HepG2 (cell line): ENCODE measurements around the gene HMGN4. TPM values are rescaled to one million over a fixed set of nuclear protein-coding genes. Genes with fewer than 3 reads are reported as not detected.

Experiments
- AHR ChIP-seq: IDR thresholded peaks from 2 replicates; pipeline ENCODE4 v1.6.1; 2018; ENCODE audit warnings: missing genetic modification reagents, missing compliant biosample characterization
- BHLHE40 ChIP-seq: IDR thresholded peaks from 2 replicates; pipeline ENCODE4 v1.6.1; 2011; ENCODE audit warnings: low read length, improper control_type of control experiment
- CREM ChIP-seq, 2 experiments: sonication (generic) in 1 of 2; formaldehyde crosslinking in 1 of 2; IDR thresholded peaks; 2 replicates each; pipeline versions ENCODE4 v1.4.0 to v1.6.1; 2016 to 2020; ENCODE audit warnings: antibody characterized with exemption in 1 of 2, mild to moderate bottlenecking in 1 of 2, missing genetic modification reagents in 1 of 2
- ESRRA ChIP-seq: sonication (generic); formaldehyde crosslinking; IDR thresholded peaks from 2 replicates; pipeline ENCODE4 v1.5.1; 2020; ENCODE audit warnings: mild to moderate bottlenecking, low read depth, missing genetic modification reagents
- GATAD2A ChIP-seq: IDR thresholded peaks from 2 replicates; pipeline ENCODE4 v1.6.1; 2016
- GLI4 ChIP-seq: sonication (generic); formaldehyde crosslinking; IDR thresholded peaks from 2 replicates; pipeline ENCODE4 v1.5.1; 2020; ENCODE audit warnings: missing genetic modification reagents, mild to moderate bottlenecking, moderate library complexity, borderline replicate concordance
- HNRNPK ChIP-seq: fragments of 200-400 bp; formaldehyde crosslinking; IDR thresholded peaks from 2 replicates; pipeline ENCODE4 v1.6.1; 2018; ENCODE audit warnings: low read length, low read depth, moderate library complexity, mild to moderate bottlenecking; ENCODE audit not compliant: poor library complexity, severe bottlenecking
- KMT2A ChIP-seq: sonication (generic); formaldehyde crosslinking; IDR thresholded peaks from 2 replicates; pipeline ENCODE4 v1.4.0; 2020; ENCODE audit warnings: missing genetic modification reagents
- MYNN ChIP-seq: sonication (generic); formaldehyde crosslinking; IDR thresholded peaks from 2 replicates; pipeline ENCODE4 v1.4.0; 2020; ENCODE audit warnings: mild to moderate bottlenecking, low read depth, missing genetic modification reagents
- NFAT5 ChIP-seq: sonication (generic); formaldehyde crosslinking; IDR thresholded peaks from 2 replicates; pipeline ENCODE4 v1.4.0; 2020; ENCODE audit warnings: missing genetic modification reagents
- NR2F6 ChIP-seq, 2 experiments: IDR thresholded peaks; 2 replicates each; pipeline ENCODE4 v1.6.1; 2016; ENCODE audit warnings: antibody characterized with exemption in 1 of 2, mild to moderate bottlenecking in 1 of 2
- POLR2AphosphoS2 ChIP-seq: IDR thresholded peaks from 2 replicates; pipeline ENCODE4 v1.6.1; 2011; ENCODE audit warnings: low read depth, low read length, improper control_type of control experiment
- POLR2AphosphoS5 ChIP-seq: IDR thresholded peaks from 2 replicates; pipeline ENCODE4 v1.6.1; 2012; ENCODE audit warnings: low read depth, low read length
- PPARG ChIP-seq: conservative IDR thresholded peaks from 2 replicates; pipeline ENCODE4 v1.6.1; 2016; ENCODE audit warnings: missing biosample characterization, missing genetic modification reagents
- PRDM10 ChIP-seq: sonication (generic); formaldehyde crosslinking; IDR thresholded peaks from 2 replicates; pipeline ENCODE4 v1.4.0; 2020; ENCODE audit warnings: low read depth, missing genetic modification reagents
- TEAD2 ChIP-seq: sonication (generic); formaldehyde crosslinking; IDR thresholded peaks from 2 replicates; pipeline ENCODE4 v1.9.0; 2021; ENCODE audit warnings: missing genetic modification reagents
- UBTF ChIP-seq: sonication (generic); formaldehyde crosslinking; IDR thresholded peaks from 2 replicates; pipeline ENCODE4 v1.4.0; 2020; ENCODE audit warnings: mild to moderate bottlenecking, missing genetic modification reagents
- ZNF17 ChIP-seq: sonication (generic); formaldehyde crosslinking; IDR thresholded peaks from 2 replicates; pipeline ENCODE4 v1.5.0; 2020; ENCODE audit warnings: mild to moderate bottlenecking, missing genetic modification reagents
- polyA plus RNA-seq, 8 experiments: library from polyadenylated mRNA; depleted of rRNA in 3 of 8; stranded (reverse) in 7 of 8; unstranded in 1 of 8; fragments of >200 nt; fragmentation: Illumina TruSeq in 4 of 8; extraction: Trizol in 4 of 8; gene quantifications; 2 replicates each; pipeline versions ENCODE4 v1.2.1 to v1.2.3, GENCODE V29; 2011 to 2016; ENCODE audit warnings: low read depth in 4 of 8, missing spikeins in 1 of 8, mixed read lengths in 1 of 8; ENCODE audit not compliant: insufficient read depth in 1 of 8
- total RNA-seq, 5 experiments: library from RNA; depleted of rRNA; stranded (reverse); fragments of >200 nt; fragmentation: Illumina TruSeq; extraction: Trizol; gene quantifications; 2 replicates each; pipeline ENCODE4 v1.2.3, GENCODE V29; 2016; ENCODE audit warnings: low read depth in 1 of 5

Gene HMGN4
- total and polyA plus RNA-seq, 2 of the 13 experiments (the other 11 are each of a cell fraction or from before 2014, with no cell fraction given): 39.9 to 52.1 TPM

- peak; percentile 91 for TF ChIP-seq NR2F6 (IDR thresholded peaks at IDR 0.05)
- peak; percentile 89 for TF ChIP-seq NR2F6 (CRISPR knock-in tag; IDR thresholded peaks at IDR 0.05)
- no peak for TF ChIP-seq AHR (CRISPR knock-in tag)
- no peak for TF ChIP-seq NFAT5 (CRISPR knock-in tag)
- no peak for TF ChIP-seq UBTF
- TF ChIP-seq BHLHE40: peak; percentile 63; the same call in 1 of the 2 replicates
- peak; percentile 78 for TF ChIP-seq GATAD2A (CRISPR knock-in tag)
- TF ChIP-seq POLR2AphosphoS5: no peak
- no peak for TF ChIP-seq POLR2AphosphoS2
- no peak for TF ChIP-seq GLI4 (CRISPR knock-in tag)
- TF ChIP-seq PRDM10 (CRISPR knock-in tag): no peak
- peak; percentile 32; the same call in 1 of the 2 replicates for TF ChIP-seq CREM (IDR thresholded peaks at IDR 0.05)
- TF ChIP-seq CREM (CRISPR knock-in tag; IDR thresholded peaks at IDR 0.05): no peak
- no peak for TF ChIP-seq TEAD2 (CRISPR knock-in tag)
- TF ChIP-seq PPARG (CRISPR knock-in tag): peak; percentile 94
- TF ChIP-seq MYNN (CRISPR knock-in tag): no peak
- no peak for TF ChIP-seq KMT2A (CRISPR knock-in tag)
- TF ChIP-seq ESRRA: peak; percentile 64; the same call in 1 of the 2 replicates
- TF ChIP-seq ZNF17 (CRISPR knock-in tag): no peak
- no peak for TF ChIP-seq HNRNPK
These were observed 21.4 kb upstream of the HMGN4 start (continued) for GRCh38 chr6:26516481-26517427.
